ENCODE measurements around the gene CCDC33.

CCDC33 gene

DNA sequence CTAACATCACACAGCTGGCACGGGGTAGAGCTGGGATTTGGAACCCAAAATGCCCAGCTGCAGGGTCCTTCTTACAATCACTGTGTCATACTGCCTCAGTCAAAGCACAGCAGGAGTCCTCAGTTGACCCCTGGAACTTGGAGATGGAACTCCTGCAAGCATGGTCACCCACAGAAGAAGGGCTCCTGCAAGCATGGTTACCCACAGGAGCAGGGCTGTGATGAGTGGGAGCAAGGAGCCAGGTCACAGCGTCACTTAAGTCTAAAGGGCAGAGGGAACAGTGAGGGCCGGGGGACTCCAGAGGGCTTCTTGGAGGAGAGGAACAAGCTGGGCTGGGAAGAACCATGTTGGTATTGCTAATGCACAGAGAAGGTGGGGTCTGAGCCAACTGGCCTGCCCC is 24.9 kb downstream of the CCDC33 start:
- DNase-seq = no peak

DNA sequence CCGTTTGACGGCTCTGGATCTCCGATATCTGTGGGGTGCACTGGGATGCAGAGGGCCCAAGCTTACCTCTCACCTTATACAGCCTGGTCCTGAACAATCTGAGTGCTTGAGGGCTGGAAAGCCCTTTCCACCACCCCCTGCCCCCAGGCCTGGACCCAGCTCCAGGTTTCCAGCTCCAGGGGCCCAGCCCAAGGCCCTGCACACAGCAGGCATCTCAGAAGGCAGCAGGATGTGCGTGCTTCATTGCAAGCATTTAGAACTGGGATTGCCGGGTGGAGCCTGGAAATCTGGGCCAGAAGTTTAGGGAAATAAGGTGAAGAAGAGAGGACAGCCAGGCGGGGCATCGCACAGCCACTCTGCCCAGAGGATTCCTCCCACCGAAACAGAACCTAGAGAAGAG is 25.6 kb downstream of the CCDC33 start:
- DNase-seq = no peak

DNA sequence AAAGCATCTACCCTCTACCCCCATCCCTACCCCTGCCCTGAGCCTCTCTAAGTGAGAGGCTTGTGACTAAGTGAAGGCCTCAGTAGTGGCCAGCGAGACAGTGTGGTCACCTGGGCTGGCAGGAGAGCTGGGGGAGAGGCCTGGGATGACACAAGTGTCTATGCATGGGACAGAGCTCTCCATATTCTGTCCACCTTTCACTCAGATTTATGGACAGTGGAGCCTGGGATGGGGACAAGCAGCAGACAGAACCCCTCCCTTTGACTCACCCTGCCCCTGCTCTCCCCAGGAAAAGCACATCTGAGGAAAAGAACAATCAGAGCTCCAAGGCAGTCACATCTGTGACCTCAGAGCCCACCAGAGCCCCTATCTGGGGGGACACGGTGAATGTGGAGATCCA is 26.0 kb downstream of the CCDC33 start:
- no peak for DNase-seq

DNA sequence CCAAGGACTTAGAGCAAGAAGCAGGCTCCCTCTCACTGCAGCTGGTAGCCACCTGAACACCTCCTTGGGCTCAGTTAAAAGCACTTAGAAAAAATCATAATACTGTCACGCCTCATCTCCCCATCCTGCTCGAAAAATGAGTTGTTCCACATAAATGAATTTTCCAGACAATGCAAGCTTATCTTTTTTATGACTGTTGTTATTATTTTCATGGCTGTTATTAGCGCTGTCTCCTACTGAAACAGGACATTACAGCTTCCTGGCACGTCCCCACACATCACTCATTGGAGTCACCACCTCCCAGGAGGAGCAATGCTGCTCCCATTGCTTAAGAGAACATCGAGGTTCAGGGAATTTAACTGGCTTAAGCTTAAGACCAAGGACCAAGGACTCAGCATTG is 26.5 kb downstream of the CCDC33 start:
- no peak for DNase-seq

DNA sequence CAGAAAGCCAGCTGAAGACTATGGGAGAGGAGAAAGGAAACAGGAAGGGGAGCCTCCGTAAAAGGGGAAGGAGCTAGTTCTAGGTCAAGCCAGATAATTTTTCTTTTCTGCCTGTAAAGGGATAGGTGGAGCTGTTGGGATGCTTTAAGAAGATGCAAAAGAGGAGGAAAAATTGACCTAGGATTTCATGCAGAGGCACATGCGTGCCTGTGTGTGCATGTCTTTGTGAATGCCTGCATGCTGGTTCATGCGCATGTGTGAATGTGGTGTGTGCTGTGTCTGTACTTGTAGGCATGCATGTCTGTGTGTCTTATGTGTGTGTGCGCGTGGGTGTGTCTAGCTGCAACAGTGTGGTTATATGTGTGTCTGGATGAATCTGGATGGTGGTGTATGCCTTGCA is 27.3 kb downstream of the CCDC33 start:
- DNase-seq = no peak

DNA sequence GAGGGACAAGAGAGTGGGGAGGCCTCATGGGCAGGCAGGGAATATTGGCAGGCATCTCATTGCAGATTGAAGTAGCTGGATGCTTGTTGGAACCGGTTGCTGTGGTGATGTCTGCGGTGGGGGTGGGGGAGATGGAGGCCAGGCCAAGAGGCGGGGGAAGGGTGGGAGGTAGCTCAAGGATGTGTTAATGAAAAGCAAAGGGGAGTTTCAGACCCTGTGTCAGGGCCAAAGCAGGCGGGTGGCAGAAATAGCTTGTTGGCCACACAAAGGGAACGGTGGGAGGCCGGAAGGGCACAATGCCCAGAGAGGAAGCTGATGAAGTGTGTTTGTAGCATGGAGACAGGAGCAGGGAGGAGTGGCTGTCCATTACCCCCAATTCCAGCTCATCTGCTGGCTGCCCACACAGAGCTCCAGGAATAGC is 28.0 kb downstream of the CCDC33 start:
- no peak for DNase-seq

DNA sequence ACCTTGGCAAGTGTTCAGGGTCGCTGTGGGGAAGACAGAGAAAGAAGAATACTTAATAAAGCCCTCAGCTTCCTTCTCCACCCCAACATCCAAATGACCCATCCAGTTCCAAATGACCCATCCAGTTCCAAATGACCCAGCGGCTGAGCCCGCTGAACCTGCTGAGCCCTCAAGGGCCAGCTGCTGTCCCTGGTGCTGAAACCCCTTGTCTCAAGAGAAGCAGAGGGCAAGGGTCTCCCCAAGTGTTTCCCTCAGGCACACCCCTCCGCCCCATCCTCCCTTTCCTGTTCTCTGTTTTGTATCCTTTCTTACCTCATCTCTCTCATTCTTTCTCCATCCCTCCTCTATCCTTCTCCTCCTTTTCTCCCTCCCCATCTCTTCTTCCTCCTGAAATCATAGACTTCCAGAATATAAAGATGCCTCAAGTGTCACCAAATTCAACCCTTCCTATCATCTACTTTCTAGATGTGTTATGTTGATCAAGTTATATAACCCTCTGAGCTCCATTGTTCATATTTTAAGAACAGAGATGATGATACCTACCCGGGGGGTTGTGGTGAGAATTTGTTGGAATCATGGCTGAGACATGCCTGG is 29.0 kb downstream of the CCDC33 start:
- no peak for DNase-seq

DNA sequence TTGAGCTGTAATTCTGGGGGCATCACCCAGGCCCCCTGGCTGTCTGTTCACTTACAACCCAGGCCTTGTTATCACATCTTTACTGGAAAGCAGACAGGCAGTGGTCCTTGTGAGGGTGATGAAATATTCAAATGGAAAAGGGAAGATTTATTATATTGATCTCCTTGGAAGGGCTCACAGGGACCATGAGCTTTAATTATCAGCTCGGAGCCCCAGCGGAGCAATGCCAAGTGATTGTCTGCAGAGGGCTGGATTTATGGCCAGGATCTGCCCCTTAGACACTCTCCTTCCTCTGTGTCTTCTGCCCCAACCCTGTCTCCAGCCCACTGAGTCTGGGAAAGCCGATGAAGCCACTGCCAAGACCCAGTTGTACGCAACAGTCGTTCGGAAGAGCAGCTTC is 31.9 kb downstream of the CCDC33 start:
- DNase-seq = no peak

DNA sequence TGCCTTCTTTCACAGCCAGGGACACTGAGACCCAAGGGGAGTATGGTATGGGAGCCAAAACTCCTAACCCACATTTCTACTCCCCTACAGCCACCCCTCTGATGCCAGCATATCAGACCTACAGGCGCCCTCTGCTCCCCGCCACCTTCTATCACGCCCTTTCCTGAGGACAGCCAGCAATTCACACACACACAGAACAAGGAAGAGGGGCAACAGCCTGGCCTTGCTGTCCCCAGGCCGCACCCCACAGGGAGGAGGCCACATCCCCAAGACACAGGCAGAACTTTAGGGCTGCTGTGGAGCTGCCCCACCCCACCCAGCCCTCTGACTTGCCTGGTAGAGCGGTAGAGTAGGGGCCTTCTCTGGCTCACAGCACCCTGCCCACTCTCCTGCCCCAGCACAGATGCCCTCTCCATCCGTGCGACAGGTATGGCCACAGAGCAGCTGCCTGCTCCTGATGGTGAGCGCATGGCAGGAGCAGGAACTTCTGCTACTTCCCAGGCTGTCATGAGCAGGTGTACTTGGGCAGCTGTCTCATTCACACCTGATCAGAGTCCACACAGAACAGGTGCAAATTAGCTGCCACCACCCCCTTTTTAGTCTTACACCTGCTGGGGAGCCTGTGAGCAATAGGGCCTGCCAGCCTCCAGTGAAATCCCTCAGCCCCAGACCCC is 33.4 kb downstream of the CCDC33 start:
- DNase-seq = peak; percentile 49

DNA sequence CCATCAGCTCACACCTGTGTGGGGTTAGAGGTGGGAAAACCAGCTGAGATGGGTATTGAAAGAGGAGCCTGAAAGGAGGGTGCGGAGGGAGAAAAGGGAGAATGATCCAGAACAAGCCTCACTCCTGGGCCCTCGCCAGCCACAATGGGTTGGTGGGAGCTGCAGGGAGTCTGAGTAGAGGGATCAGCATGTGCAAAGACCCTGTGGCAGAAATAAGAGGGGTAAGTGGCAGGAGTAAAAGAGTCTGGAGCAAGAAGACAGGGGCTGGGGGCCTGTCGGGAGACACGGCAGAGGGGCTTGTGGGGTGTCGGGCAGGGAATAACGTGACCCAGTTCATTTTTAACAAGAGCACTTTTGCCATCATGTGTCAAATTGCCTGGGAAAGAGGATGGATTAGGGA is 34.0 kb downstream of the CCDC33 start:
- no peak for DNase-seq

DNA sequence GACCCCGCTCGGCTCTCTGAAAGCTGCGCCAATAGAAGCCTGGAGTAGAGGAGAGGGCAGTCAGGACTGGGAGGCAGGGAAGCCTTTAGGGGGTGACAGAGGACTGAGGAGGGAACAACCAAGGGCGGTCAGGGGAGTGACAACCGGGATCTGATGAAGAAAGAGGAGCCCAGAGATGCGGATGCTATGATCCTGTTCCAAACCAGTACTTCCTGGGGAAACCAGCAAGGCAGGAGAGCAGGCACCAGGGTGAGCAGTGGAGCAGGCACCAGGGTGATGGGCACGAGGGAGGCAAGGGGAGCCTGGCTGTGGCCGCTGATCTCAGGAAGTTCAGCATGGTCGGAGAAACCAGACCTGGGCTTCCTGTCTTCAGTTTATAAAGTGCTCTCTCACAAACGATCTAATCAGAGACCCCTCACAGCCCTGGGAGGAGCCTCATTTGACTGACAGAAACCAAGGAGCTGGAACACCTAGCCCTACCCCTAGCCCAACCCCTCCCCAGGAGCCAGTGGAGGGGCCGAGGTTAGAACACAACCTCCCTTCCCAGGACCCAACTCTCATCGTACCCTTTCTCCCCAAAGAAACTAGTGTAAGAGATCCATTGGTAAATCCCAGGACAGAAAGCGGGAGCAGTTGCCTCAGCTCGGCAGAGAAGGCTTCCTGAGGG is 34.9 kb downstream of the CCDC33 start:
- DNase-seq = no peak

DNA sequence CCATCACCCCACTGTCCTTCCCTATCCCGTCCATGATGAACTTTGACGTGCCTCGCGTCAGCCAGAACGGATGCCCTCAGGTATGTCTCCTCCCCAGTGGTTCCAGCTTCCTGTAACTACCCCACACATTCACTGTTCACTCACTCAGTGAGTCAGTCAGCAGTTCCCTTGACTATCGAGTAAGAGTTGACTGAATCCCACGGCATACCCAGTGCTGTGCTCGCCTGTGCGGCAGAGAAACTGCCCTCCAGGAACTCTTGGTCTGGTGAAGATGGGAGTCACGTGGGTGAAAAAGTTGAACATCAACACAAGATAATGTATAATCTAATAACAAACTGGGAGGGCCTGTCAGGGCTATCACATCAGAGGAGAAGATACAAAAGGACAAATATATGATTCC is 36.7 kb downstream of the CCDC33 start:
- no peak for DNase-seq

DNA sequence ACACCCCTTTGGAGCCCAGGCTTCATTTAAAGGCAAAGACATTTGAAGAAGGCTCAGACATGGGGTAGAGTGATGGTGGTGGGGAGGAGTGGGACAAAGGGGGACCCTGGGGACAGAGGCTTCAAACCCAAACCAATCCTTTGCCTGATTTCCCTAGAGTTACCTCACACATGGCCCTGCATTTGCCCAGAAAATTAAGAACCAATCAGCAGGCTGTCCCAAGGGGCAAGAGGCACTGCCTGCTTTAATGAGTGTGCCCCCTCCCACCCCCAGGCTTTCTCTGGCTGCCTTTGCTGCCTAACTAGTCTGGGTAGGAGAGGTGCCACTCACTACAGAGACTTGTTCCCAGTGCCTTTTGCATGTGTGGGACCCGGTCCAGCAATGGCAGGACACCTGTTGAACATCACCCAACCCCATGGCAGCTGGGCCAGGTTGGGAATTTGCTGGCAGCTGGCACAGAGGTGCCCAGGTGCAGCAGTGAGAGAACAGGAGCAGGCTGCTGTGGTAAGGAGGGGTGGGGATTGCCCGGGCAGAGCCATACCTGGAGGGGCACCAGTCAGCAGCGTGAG is 38.4 kb downstream of the CCDC33 start:
- DNase-seq = no peak

DNA sequence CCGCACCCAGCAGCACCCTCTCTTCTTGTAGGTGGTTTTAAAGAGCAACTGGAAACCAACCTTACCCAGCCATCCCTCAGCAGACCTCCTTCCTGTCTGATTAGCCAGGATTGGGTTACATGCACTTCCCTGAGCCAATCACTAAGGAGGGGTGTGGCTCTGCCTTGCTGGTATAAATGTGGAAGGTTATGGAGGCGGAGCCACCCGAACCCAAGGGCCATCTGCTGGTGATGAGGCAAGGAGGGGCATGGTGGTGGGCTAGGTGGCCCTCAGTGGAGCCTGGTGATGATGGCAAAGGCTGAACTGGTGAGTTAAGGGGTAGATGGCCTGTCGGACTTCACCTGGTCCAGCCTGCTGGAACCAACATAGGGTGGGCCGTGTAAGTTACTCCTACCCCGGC is 39.8 kb downstream of the CCDC33 start:
- no peak for DNase-seq

DNA sequence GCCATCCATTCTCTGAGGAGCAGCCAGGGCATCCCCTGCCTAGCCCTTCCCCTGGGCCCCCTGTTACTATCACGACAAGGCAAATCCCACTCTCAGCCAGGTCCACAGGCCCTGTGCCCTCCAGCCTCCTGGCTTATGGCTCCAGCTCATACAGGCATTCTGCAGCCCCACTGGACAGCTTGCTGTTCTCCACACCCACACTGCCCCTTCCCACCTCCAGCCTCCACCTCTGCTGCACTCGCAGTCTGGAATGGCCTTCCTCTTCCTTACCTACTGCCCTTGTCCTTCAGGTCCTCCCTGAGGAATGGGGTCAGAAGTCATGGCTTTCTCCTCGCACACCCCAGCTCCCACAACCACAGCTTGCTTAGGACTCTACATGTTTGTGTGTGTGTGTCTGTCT is 40.4 kb downstream of the CCDC33 start:
- DNase-seq = no peak

DNA sequence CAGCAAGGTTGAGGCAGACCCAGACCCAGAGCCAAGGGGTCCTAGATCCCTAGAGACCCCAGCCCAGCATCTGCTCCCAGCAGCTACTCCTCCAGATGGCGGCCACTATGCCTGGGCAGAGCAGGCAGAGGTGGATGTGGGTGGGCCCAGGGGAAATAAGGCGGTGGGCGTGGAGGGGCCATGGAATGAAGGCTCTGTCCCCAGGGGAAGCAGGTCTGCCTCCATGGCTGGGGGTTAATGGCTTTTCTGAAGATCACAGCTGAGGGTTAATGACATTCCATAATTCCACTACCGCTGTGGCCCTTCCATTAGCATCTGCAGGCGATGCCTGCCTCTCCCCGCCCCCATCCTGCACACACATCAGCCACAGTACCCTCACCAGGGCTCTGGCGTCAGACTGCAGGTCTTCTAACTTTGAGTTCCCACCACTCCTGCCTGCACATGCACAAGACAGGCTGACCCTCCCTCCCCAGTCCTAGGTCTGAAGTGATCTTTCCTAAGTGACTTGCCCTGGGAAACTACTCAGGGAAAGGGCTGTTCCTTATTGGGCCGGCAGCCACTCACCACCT is 41.2 kb downstream of the CCDC33 start:
- DNase-seq = no peak

DNA sequence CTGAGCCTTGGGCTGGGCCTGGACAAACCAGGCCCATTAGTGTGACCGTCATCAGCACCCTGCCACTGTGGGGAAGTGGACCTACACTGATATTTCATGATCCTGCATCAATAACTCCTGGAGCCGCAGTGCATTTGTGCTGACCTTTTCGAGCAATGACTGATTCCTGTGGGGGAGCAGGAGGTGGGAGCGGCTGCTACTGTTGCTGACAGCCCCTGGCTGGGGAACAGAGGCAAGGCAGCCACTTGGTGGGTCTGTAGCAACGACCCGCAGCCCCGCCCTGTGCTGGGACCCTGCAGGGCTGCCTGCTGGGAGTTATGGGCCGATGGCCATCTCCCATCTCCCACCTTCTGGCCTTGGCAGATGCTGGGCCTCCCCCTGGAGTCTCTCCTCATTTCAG is 42.1 kb downstream of the CCDC33 start:
- no peak for DNase-seq

DNA sequence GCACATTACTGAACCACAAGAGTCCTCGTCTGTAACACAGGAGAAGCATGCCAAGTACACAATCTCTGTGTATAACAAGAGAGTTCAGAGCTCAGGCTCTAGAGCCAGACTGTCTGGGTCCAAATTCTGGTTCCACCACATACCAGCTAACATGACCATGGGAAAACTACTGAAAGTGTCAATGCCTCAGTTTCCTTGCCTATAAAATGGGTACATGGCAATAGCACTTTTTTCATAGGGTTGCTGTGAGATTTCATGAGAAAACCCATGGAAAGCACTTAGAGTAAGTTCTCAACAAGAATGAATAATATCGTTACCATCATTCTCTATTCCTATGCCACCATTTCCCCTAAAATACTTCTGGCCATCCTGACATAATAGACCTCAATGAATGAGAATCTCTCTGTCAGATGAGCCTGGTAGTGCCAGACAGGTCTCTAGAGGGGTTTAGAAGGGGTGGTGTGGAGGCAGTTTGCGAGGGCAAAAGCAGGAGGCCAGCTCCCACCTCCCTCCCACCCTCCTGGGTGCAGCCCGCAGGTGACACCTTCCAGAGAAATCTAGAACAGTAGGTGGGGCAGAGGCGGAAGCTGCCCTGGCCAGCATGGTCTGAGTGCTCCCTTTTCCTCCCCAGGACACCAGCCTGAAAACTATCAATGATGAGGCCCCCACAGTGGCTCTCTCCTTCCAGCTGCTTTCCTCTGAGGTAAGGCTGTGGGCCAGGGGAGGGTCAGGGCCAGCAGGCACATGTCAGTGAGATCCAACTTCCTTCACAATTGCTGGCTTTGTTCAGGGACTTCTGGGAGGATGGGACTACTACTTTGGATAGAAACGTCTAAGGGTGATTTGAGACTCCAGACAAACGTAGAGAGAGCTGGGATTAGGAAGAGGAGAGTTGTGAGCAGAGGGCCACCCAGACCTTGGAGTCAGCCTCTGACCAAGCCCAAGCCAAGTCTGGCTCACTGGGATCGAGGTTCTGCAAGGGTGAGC is 45.3 kb downstream of the CCDC33 start:
- DNase-seq = no peak

DNA sequence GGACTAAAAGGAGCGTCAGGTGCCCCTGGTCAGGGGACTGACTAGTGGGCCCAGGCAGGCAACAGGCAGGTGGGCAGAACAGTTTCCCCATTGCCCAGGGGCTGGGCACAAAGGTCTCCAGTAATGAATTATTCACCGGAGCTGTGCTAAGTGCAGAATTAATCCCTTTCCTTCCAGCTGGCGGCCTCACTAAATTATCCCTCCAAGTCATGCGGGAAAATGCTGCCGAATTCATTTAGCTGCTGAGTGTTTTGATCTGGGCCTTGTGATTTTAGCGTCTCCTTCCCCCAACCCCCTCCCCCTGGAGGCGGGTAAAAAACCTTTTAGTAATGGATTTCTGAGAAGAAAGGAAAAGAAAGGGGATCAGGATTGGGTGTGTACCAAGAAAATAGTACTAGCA is 47.2 kb downstream of the CCDC33 start:
- DNase-seq = no peak

DNA sequence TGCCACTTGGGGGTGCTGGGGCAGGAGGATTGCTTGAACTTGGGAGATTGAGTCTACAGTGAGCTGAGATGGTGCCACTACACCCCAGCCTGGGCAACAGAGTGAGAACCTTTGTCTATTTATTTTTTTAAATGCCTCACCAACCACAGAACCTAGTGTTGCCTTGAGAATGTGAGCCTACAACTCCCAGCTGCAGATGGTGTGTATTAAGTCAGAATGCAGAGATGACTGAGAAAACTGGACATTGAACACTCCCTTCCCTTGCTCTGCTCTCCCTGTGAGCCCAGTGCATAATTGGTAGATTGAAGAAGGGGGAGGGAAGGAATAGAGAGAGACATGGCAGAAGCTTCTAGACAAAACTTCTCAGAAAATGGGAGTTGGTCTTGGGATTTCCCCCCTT is 53.5 kb downstream of the CCDC33 start:
- no peak for DNase-seq

DNA sequence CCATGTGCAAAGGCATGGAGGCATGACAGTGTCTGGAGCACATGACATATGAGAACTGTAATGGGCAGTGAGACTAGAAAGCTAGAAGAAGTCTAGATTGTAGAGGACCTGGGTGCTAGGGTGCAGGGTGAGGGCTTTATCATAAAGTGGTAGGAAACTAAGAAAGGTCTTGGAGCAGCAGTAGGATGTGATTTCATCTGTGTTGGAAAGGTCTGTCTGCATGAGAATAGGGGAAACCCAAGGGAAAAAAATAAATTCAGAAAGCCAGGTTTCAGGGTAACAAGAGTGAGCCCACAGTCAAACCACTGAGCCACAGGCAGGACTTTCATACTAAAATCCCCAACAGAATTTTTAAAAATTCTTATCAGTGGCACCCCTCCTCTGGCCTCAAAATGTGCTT is 54.5 kb downstream of the CCDC33 start:
- DNase-seq = no peak
